GM12872 (cell line): ENCODE data around the gene PIK3R2.
A peak's percentile ranks its signal among the peaks of the same experiment; 100 is the strongest.

Experiments used
- TF ChIP-seq, protein P1 (sequence below): IDR thresholded peaks from 3 replicates; pipeline ENCODE4 v1.5.1; 2011; ENCODE audit warnings: low read depth, mild to moderate bottlenecking, low read length, moderate library complexity; ENCODE audit not compliant: insufficient read depth

PIK3R2 gene

DNA sequence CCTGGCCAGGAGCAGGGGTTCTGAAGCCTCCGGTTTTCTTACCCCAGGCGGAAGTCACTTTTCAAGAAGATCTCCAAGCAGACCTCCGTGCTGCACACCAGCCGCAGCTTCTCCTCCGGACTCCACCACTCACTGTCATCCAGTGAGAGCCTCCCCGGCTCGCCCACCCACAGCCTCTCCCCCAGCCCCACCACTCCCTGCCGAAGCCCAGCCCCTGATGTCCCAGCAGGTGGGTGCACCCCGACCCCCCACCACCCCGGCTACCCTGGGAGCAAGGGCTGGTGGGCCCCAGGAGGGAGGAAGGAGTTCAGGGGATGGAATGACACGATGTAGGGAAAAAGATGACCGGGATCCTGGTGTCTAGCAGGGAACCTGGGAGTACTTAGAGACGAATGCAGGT, 5.6 kb upstream of the PIK3R2 start:
- TF ChIP-seq, protein P1, sequence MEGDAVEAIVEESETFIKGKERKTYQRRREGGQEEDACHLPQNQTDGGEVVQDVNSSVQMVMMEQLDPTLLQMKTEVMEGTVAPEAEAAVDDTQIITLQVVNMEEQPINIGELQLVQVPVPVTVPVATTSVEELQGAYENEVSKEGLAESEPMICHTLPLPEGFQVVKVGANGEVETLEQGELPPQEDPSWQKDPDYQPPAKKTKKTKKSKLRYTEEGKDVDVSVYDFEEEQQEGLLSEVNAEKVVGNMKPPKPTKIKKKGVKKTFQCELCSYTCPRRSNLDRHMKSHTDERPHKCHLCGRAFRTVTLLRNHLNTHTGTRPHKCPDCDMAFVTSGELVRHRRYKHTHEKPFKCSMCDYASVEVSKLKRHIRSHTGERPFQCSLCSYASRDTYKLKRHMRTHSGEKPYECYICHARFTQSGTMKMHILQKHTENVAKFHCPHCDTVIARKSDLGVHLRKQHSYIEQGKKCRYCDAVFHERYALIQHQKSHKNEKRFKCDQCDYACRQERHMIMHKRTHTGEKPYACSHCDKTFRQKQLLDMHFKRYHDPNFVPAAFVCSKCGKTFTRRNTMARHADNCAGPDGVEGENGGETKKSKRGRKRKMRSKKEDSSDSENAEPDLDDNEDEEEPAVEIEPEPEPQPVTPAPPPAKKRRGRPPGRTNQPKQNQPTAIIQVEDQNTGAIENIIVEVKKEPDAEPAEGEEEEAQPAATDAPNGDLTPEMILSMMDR = no peak

GRCh38 chr19:18149596-18149975, 3.4 kb upstream of the PIK3R2 start:
- TF ChIP-seq, protein P1 = no peak

DNA sequence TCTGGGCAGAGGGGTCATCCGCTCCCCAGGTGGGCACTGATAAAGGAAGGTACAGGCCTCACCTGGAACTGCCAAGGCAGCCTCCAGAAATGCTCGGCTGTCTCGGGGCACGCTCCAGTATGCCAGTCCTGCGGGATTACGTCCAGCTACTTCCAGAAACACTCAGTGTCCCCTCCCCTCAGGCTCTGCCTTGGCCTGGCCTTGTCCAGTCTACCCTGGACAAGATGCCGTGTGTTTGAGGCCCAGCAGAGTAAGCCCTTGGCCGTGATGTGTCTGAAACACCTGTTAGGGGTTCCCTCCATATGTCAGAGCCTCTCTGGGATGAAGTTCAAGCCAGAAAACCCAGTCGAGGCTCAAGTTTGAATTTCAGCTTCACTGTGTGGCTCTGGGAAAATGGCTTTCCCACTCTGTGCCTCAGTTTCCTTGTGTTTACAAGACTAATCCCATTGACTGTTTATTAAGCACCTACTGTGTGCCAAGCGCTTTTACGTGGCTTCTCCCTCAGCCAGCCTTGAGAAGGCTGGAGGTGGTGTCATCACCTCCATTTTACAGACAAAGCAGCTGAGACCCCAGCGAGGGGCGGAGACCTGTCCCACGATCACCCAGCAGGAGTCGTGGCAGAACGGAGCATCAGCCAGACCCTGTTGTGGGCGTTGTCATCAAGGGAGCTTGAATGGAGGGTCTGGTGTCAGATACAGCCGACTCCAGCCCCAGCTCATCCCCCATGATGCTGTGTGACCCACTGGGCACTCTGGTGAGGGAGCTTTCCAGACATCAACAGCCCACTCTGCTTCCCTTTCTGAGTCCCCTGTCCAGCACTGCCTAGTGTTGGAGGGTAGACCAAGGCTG, 2.0 kb upstream of the PIK3R2 start:
- TF ChIP-seq, protein P1 = no peak

- TF ChIP-seq, protein P1 = peak; percentile 87
These were observed 534 bp upstream of the PIK3R2 start for GRCh38 chr19:18152442-18152816.

DNA sequence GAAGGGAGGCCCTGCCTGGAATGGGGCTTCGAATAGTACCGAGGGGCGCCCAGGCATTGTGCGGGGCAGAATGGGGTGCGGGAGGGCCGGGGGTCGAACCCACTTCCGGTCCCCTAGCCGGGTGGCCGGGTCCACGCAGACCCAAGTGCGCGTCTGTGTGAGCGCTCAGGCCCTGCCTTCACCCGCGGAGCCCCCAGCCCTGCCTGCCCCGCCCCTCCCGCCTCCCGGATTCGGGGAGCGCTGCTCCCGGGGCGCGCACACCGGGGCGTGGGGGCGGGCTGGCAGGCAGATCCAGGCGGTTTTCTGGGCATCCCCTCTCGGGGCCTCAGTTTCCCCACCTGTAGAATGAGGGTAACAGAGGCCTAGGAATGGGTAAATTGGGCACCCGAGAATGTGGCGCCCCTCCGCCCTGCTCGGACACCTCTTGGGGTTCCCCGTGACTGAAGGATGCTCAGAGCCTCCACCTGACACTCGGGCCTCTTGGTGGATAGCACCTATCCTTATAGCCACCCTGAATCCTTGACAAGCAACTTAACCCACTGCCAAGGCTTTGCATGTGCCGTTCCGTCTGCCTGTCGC, 682 bp downstream of the PIK3R2 start:
- TF ChIP-seq, protein P1 = no peak

GRCh38 chr19:18155095-18156087, 2.4 kb downstream of the PIK3R2 start:
- TF ChIP-seq, protein P1 = no peak

- TF ChIP-seq, protein P1 = no peak
These were observed 3.3 kb downstream of the PIK3R2 start for GRCh38 chr19:18156268-18156667.
